ENCODE results near the gene CYP3A4. TPM values are rescaled to one million over a fixed set of nuclear protein-coding genes. Genes with fewer than 3 reads are reported as not detected.

Gene CYP3A4
- total and polyA plus RNA-seq, 2 of the 8 experiments (the other 6 are each of a cell fraction or from before 2014, with no cell fraction given), result not detected

DNA sequence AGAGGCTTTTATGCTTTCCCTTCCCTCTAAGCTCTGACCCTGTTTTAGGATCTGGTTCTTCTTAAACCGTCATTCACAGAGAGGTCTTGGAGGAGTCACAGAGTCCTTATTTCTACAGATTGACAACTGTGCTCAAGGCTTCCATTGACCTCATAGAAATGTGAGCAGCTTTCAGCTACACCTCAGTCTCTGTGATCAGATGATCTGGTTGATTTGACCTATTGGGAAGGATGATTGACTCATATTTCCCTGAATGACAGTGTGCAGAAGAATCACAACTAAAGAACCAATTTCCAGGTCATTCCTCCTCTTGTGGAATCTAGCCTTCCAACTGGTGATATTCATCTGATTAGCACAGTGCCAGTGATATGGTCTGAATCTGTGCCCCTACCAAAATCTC is 3.4 kb downstream of the CYP3A4 start:
- H3K9me3 ChIP-seq (ENCODE audit: insufficient read depth in 2 of 2, low read depth in 1 of 2, low read length in 1 of 2), result no peaks in the 10 kb centered on the region
- H3K23ac ChIP-seq (ENCODE audit: insufficient read length), result no peak overlapping the region
- H3K23me2 ChIP-seq (ENCODE audit: low read depth, low read length), result no peaks in the 10 kb centered on the region
- H3K56ac ChIP-seq (replicated peaks; ENCODE audit: insufficient read length, low read depth, low read length), result no peak overlapping the region
- H2BK12ac ChIP-seq (ENCODE audit: low read depth, low read length), result no peak overlapping the region
- no peaks in the 10 kb centered on the region for H3K79me2 ChIP-seq (ENCODE audit: control insufficient read depth in 1 of 2, insufficient read depth in 2 of 2, low read length in 2 of 2)
- CTCF ChIA-PET (ENCODE audit: partially characterized antibody), result interaction anchor here (0.9 kb wide), 1 partner anchor 50 kb away, joined by 3 read pairs; no protein-coding TSS in a partner anchor
- H3K4me1 ChIP-seq (replicated peaks in 1 of 4; ENCODE audit: control insufficient read depth in 3 of 4, insufficient read depth in 4 of 4, low read length in 3 of 4), result peaks cover 0 to 2% (median 0%) of the 10 kb centered on the region in 4 experiments; a peak in 2 of 7 replicates
- no peak overlapping the region for H3K27ac ChIP-seq (ENCODE audit: low read depth, low read length)
- H2AFZ ChIP-seq (ENCODE audit: low read length), result no peak overlapping the region
- no peaks in the 10 kb centered on the region for H4K20me1 ChIP-seq (replicated peaks in 1 of 2; ENCODE audit: control insufficient read depth in 1 of 2, insufficient read depth in 2 of 2, low read length in 2 of 2)
- no peak overlapping the region for H3K4me2 ChIP-seq (ENCODE audit: insufficient read depth in 1 of 2, low read depth in 2 of 2, low read length in 2 of 2)
- WGBS, 2 experiments (ENCODE audit: extremely low coverage in 1 of 2, insufficient coverage in 1 of 2, insufficient read length in 1 of 2, insufficient replicate concordance in 2 of 2, low coverage in 1 of 2, low lambda C conversion rate in 2 of 2, missing lambda C conversion rate in 1 of 2), result 75% methylated on average over 1 of the region's 1 CpG; no CpG with 5 or more reads in 1 of the 2 experiments
- no peak for FAIRE-seq
- no peak overlapping the region for H3K4me3 ChIP-seq (ENCODE audit: extremely low read depth in 1 of 4, insufficient read depth in 2 of 4, low read depth in 3 of 4, low read length in 4 of 4)
- no peak overlapping the region for H4K5ac ChIP-seq (ENCODE audit: insufficient read length, low read depth, low read length)
- TF ChIP-seq TCF12 (IDR thresholded peaks at IDR 0.05; ENCODE audit: low read depth, low read length) (no peak), EZH2 (IDR thresholded peaks at IDR 0.05; ENCODE audit: low read depth, low read length, severe bottlenecking) (no peak), TBP (IDR thresholded peaks at IDR 0.05; ENCODE audit: low read depth, low read length) (no peak)
- TF ChIP-seq, protein P1, sequence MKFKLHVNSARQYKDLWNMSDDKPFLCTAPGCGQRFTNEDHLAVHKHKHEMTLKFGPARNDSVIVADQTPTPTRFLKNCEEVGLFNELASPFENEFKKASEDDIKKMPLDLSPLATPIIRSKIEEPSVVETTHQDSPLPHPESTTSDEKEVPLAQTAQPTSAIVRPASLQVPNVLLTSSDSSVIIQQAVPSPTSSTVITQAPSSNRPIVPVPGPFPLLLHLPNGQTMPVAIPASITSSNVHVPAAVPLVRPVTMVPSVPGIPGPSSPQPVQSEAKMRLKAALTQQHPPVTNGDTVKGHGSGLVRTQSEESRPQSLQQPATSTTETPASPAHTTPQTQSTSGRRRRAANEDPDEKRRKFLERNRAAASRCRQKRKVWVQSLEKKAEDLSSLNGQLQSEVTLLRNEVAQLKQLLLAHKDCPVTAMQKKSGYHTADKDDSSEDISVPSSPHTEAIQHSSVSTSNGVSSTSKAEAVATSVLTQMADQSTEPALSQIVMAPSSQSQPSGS (IDR thresholded peaks at IDR 0.05; ENCODE audit: low read length), result no peak
- no peak overlapping the region for H2BK20ac ChIP-seq (ENCODE audit: low read length)
- no peak overlapping the region for H4K91ac ChIP-seq (replicated peaks; ENCODE audit: insufficient read length, low read length)
- H2BK5ac ChIP-seq (ENCODE audit: low read depth, low read length), result no peak overlapping the region
- no peaks in the 10 kb centered on the region for H3K36me3 ChIP-seq (ENCODE audit: control insufficient read depth in 2 of 4, insufficient read depth in 4 of 4, low read length in 3 of 4)
- H3K79me1 ChIP-seq (ENCODE audit: low read depth, low read length), result no peaks in the 10 kb centered on the region
- H3K27me3 ChIP-seq (replicated peaks in 1 of 4; ENCODE audit: control insufficient read depth in 3 of 4, extremely low read depth in 1 of 4, insufficient read depth in 3 of 4, low read length in 3 of 4), result no peaks in the 10 kb centered on the region
- H2BK120ac ChIP-seq (replicated peaks; ENCODE audit: low read depth, low read length), result no peak overlapping the region
- no peak overlapping the region for H3K18ac ChIP-seq (ENCODE audit: extremely low read depth, low read length)
- no peak overlapping the region for H4K8ac ChIP-seq (ENCODE audit: extremely low read depth, insufficient read depth, low read length)
- H3K4ac ChIP-seq (replicated peaks; ENCODE audit: insufficient read length, low read depth, low read length), result no peak overlapping the region
- H3K14ac ChIP-seq (ENCODE audit: insufficient read length), result no peak overlapping the region
- POLR2A ChIA-PET (ENCODE audit: partially characterized antibody), result no interaction called here
- no peak for DNase-seq (ENCODE audit: low read depth in 1 of 2, low spot score in 2 of 2)
- no peak overlapping the region for H3K9ac ChIP-seq (replicated peaks in 1 of 4; ENCODE audit: extremely low read depth in 1 of 4, low read depth in 3 of 4, low read length in 3 of 4)
- no peak overlapping the region for H2BK15ac ChIP-seq (ENCODE audit: low read length)
- no peak overlapping the region for H2AK5ac ChIP-seq (ENCODE audit: low read depth, low read length)
